ENCODE results near the gene SRP68.
"Not testable (repeated sequence)": the region's sequence is repeated elsewhere in the genome, so short reads cannot be mapped to it uniquely, and the experiment has no call there.

SRP68 gene

DNA sequence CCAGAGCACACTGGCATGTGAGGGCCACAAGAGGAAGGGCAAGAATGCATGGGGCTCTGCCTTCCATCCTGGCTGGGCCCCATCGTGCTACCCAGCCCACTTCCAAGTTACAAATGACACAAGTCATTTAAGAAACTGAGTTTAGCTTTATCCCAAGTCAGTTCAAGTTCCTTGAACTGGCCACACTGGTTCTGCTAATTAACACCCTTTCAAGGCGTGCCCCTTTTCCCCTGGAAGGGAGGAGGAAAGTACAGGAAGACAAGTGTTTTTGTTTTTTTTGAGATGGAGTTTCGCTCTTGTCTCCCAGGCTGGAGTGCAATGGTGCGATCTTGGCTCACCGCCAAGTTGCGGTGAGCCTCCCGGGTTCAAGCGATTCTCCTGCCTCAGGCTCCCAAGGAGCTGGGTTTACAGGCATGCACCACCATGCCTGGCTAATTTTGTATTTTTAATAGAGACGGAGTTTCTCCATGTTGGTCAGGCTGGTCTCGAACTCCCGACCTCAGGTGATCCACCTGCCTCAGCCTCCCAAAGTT is 27.8 kb downstream of the SRP68 start:
- Histone ChIP-seq H3K27ac (ENCODE audit: extremely low read depth, low read depth, low read length) (peak overlapping the region; percentile 41; the same call in 1 of the 2 replicates), H3K36me3 (ENCODE audit: control insufficient read depth in 2 of 2, insufficient read depth in 1 of 2, low read length in 2 of 2) (peaks cover 76 to 99% of the 10 kb centered on the region in 2 experiments)
- H3K9me3 ChIP-seq (ENCODE audit: control insufficient read depth, insufficient read depth, low read depth, low read length); H3K4me1 ChIP-seq (ENCODE audit: control insufficient read depth, insufficient read depth, low read length); H3K4me3 ChIP-seq (ENCODE audit: low read depth, low read length); POLR2A ChIA-PET: not testable (repeated sequence)
- TF ChIP-seq, protein P1, sequence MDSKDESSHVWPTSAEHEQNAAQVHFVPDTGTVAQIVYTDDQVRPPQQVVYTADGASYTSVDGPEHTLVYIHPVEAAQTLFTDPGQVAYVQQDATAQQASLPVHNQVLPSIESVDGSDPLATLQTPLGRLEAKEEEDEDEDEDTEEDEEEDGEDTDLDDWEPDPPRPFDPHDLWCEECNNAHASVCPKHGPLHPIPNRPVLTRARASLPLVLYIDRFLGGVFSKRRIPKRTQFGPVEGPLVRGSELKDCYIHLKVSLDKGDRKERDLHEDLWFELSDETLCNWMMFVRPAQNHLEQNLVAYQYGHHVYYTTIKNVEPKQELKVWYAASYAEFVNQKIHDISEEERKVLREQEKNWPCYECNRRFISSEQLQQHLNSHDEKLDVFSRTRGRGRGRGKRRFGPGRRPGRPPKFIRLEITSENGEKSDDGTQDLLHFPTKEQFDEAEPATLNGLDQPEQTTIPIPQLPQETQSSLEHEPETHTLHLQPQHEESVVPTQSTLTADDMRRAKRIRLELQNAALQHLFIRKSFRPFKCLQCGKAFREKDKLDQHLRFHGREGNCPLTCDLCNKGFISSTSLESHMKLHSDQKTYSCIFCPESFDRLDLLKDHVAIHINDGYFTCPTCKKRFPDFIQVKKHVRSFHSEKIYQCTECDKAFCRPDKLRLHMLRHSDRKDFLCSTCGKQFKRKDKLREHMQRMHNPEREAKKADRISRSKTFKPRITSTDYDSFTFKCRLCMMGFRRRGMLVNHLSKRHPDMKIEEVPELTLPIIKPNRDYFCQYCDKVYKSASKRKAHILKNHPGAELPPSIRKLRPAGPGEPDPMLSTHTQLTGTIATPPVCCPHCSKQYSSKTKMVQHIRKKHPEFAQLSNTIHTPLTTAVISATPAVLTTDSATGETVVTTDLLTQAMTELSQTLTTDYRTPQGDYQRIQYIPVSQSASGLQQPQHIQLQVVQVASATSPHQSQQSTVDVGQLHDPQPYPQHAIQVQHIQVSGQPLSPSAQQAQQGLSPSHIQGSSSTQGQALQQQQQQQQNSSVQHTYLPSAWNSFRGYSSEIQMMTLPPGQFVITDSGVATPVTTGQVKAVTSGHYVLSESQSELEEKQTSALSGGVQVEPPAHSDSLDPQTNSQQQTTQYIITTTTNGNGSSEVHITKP (tag by site-specific recombination; IDR thresholded peaks at IDR 0.05), result 0 out of 2 replicates have a peak, but pooled peaks have one; percentile 14
- CTCF ChIA-PET, result interaction anchor here (1.1 kb wide), 1 partner anchor 44 kb away, joined by 3 read pairs; the partner anchor contains the start of gene CDK3

DNA sequence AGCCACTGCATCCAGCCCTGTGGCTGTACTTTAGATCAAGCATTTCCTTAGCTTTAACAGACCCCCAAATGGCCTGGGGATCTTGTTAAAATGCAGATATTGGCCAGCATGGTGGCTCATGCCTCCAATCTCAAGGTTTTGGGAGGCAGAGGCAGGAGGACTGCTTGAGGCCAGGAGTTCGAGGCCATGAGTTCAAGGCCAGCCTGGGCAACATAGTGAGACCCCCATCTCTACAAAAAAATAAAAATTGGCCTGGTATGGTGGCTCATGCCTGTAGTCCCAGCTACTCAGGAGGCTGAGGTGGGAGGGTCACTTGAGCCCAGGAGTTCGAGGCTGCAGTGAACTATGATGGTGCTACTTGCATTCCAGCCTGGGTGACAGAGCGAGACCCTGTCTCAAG is 29.4 kb downstream of the SRP68 start:
- not testable (repeated sequence) for H3K4me1 ChIP-seq (ENCODE audit: control insufficient read depth, insufficient read depth, low read length); H3K9me3 ChIP-seq (ENCODE audit: control insufficient read depth, insufficient read depth, low read depth, low read length); H3K4me3 ChIP-seq (ENCODE audit: low read depth, low read length); H3K27ac ChIP-seq (ENCODE audit: extremely low read depth, low read depth, low read length)
- ChIA-PET POLR2A (interaction anchor here (1.0 to 1.2 kb wide), 2 partner anchors 11 to 13 kb away, joined by 3 to 4 read pairs; no protein-coding TSS in a partner anchor), CTCF (interaction anchor here (0.6 to 2.4 kb wide), 5 partner anchors 26 to 79 kb away, joined by 3 to 20 read pairs (median 3); no protein-coding TSS in a partner anchor)
- H3K36me3 ChIP-seq (ENCODE audit: control insufficient read depth in 2 of 2, insufficient read depth in 1 of 2, low read length in 2 of 2), result peaks cover 73 to 99% of the 10 kb centered on the region in 2 experiments
- TF ChIP-seq ZNF121 (tag by site-specific recombination; IDR thresholded peaks at IDR 0.05), result peak; percentile 85

DNA sequence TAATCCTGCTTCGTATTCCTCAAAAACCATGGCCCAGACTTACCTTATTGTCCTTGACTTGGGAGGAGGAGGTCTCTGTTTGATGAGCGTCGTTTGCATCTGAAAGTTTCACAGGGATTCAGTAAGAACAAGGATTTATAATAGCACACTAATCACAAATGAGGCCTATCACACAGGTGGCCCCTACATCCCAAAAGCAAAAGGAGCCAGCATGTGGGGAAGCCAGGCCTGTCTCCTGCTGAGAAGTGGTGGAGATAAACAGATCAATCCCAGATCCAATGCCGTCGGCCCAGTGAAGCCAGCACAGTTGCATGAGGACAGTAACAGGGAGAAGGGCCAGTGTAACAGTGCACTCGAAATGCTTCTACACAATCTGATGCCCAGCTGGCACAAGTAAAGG is 31.9 kb downstream of the SRP68 start:
- ChIA-PET CTCF (interaction anchor here (0.7 to 2.4 kb wide), 4 partner anchors 17 to 35 kb away, joined by 3 to 20 read pairs (median 4); no protein-coding TSS in a partner anchor), POLR2A (no interaction called here)
- H3K9me3 ChIP-seq (ENCODE audit: control insufficient read depth, insufficient read depth, low read depth, low read length), result no peaks in the 10 kb centered on the region
- TF ChIP-seq ZFP69B (tag by site-specific recombination; IDR thresholded peaks at IDR 0.05) (no peak), ZNF664 (tag by site-specific recombination; IDR thresholded peaks at IDR 0.05) (no peak), ZNF76 (tag by site-specific recombination; IDR thresholded peaks at IDR 0.05; ENCODE audit: borderline replicate concordance, low read depth) (no peak), ZBTB7A (tag by site-specific recombination; IDR thresholded peaks at IDR 0.05; ENCODE audit: low read depth) (no peak), ZNF791 (tag by site-specific recombination; IDR thresholded peaks at IDR 0.05) (no peak), ZNF174 (tag by site-specific recombination; IDR thresholded peaks at IDR 0.05) (no peak), ZNF555 (tag by site-specific recombination; conservative IDR thresholded peaks at IDR 0.05) (no peak)
- TF ChIP-seq, protein P2, sequence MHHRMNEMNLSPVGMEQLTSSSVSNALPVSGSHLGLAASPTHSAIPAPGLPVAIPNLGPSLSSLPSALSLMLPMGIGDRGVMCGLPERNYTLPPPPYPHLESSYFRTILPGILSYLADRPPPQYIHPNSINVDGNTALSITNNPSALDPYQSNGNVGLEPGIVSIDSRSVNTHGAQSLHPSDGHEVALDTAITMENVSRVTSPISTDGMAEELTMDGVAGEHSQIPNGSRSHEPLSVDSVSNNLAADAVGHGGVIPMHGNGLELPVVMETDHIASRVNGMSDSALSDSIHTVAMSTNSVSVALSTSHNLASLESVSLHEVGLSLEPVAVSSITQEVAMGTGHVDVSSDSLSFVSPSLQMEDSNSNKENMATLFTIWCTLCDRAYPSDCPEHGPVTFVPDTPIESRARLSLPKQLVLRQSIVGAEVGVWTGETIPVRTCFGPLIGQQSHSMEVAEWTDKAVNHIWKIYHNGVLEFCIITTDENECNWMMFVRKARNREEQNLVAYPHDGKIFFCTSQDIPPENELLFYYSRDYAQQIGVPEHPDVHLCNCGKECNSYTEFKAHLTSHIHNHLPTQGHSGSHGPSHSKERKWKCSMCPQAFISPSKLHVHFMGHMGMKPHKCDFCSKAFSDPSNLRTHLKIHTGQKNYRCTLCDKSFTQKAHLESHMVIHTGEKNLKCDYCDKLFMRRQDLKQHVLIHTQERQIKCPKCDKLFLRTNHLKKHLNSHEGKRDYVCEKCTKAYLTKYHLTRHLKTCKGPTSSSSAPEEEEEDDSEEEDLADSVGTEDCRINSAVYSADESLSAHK (tag by site-specific recombination; IDR thresholded peaks at IDR 0.05), result no peak
- TF ChIP-seq, protein P3, sequence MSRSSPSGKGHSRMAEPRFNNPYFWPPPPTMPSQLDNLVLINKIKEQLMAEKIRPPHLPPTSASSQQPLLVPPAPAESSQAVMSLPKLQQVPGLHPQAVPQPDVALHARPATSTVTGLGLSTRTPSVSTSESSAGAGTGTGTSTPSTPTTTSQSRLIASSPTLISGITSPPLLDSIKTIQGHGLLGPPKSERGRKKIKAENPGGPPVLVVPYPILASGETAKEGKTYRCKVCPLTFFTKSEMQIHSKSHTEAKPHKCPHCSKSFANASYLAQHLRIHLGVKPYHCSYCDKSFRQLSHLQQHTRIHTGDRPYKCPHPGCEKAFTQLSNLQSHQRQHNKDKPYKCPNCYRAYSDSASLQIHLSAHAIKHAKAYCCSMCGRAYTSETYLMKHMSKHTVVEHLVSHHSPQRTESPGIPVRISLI (tag by site-specific recombination; IDR thresholded peaks at IDR 0.05), result no peak
- H3K36me3 ChIP-seq (ENCODE audit: control insufficient read depth in 2 of 2, insufficient read depth in 1 of 2, low read length in 2 of 2), result peaks cover 54 to 87% of the 10 kb centered on the region in 2 experiments
- H3K27ac ChIP-seq (ENCODE audit: extremely low read depth, low read depth, low read length), result no peak overlapping the region
- no peaks in the 10 kb centered on the region for H3K4me1 ChIP-seq (ENCODE audit: control insufficient read depth, insufficient read depth, low read length)
- no peak overlapping the region for H3K4me3 ChIP-seq (ENCODE audit: low read depth, low read length)

Measured in HEK293 (cell line).